ENCODE data around the gene C12orf75. TPM values are rescaled to one million over a fixed set of nuclear protein-coding genes. Genes with fewer than 3 reads are reported as not detected.

Gene C12orf75
- total and polyA plus RNA-seq, 10 of the 15 experiments (the other 5 are each of a cell fraction or from before 2014, with no cell fraction given), result 40.7 to 411 (median 159) TPM

DNA sequence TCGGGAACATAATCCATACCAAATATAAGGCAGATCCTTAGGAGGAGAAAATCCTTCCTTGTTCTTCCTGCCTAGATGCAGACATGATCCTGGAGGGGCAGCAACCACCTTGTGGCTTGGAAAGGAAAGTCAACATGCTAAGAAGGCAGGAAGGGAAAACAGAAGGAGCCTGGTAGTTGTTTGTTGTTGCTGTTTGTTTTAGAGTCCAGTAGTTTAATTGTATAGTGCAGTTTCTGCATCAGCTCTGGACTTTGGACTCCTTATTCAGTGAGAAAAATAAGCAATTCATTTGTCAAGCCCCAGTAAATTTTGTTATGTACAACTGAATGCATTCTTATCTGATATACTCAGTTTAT, 48.8 kb upstream of the C12orf75 start:
- ChIA-PET CTCF (interaction anchor here (2.5 kb wide), 1 partner anchor 101 kb away, joined by 13 read pairs; no protein-coding TSS in a partner anchor), RAD21 (ENCODE audit: unreplicated experiment) (no interaction called here)
- no peaks in the 10 kb centered on the region for H3K4me1 ChIP-seq (ENCODE audit: control insufficient read depth, insufficient read depth, low read length)

More for the DNA sequence above, 48.8 kb upstream of the C12orf75 start:
- ATAC-seq (no peak), DNase-seq (ENCODE audit: low read depth, low spot score) (no peak), FAIRE-seq (no peak)
- 84% methylated on average over 1 of the region's 1 CpG for WGBS (ENCODE audit: insufficient coverage, insufficient replicate concordance, low lambda C conversion rate, missing lambda C conversion rate)
- no peak overlapping the region for H3K4me2 ChIP-seq (ENCODE audit: control insufficient read depth, insufficient read depth)
- H3K4me3 ChIP-seq, result no peak overlapping the region
- H4K20me1 ChIP-seq (ENCODE audit: control insufficient read depth, insufficient read depth), result no peaks in the 10 kb centered on the region
- H3K79me2 ChIP-seq (ENCODE audit: control insufficient read depth, insufficient read depth, low read length), result no peaks in the 10 kb centered on the region
- H3K9me3 ChIP-seq (replicated peaks; ENCODE audit: control insufficient read depth, insufficient read depth, low read length), result no peaks in the 10 kb centered on the region
- H3K27me3 ChIP-seq (replicated peaks in 1 of 2; ENCODE audit: control insufficient read depth in 2 of 2, insufficient read depth in 2 of 2, low read length in 1 of 2), result no peaks in the 10 kb centered on the region
- H2AFZ ChIP-seq (ENCODE audit: control insufficient read depth, low read depth, low read length), result no peak overlapping the region
- POLR2A ChIA-PET, result no interaction called here
- in situ Hi-C loops (cut with MboI) (loop anchor here (5.0 kb wide), 1 partner anchor 101 kb away; no protein-coding TSS in a partner anchor), intact Hi-C loops (cut with micrococcal nuclease; ENCODE audit: unreplicated experiment) (no loop called here)
- no TSS peak for BruUV-seq (replicated peaks)
- no peaks in the 10 kb centered on the region for H3K36me3 ChIP-seq (ENCODE audit: control insufficient read depth in 2 of 2, insufficient read depth in 2 of 2, low read length in 1 of 2)
- no peak overlapping the region for H3K27ac ChIP-seq (ENCODE audit: control insufficient read depth, insufficient read depth)
- SMC1A ChIA-PET (ENCODE audit: uncharacterized antibody, unreplicated experiment), result interaction anchor here (1.4 kb wide), 1 partner anchor 101 kb away, joined by 3 read pairs; no protein-coding TSS in a partner anchor
- no peak overlapping the region for H3K9ac ChIP-seq (ENCODE audit: control insufficient read depth, insufficient read depth, low read length)
- TF ChIP-seq EED (IDR thresholded peaks at IDR 0.05; ENCODE audit: low read depth) (no peak), HDAC6 (IDR thresholded peaks at IDR 0.05; ENCODE audit: unreplicated experiment) (no peak), TCF7 (IDR thresholded peaks at IDR 0.05; ENCODE audit: borderline replicate concordance) (no peak), NFYB (IDR thresholded peaks at IDR 0.05; ENCODE audit: insufficient read depth, low read depth, low read length) (no peak), ZNF217 (IDR thresholded peaks at IDR 0.05) (no peak), EZH2 (IDR thresholded peaks at IDR 0.05; ENCODE audit: borderline replicate concordance, control insufficient read depth, low read depth, low read length) (no peak), BCL11A (IDR thresholded peaks at IDR 0.05; ENCODE audit: low read depth, low read length) (no peak), SPI1 (IDR thresholded peaks at IDR 0.05; ENCODE audit: borderline replicate concordance, insufficient read depth, low read depth, low read length) (no peak), POLR2AphosphoS5 (IDR thresholded peaks at IDR 0.05; ENCODE audit: low read length) (no peak), CEBPB (IDR thresholded peaks at IDR 0.05; ENCODE audit: borderline replicate concordance in 1 of 2, low read depth in 2 of 2, low read length in 2 of 2) (no peak), MTA3 (IDR thresholded peaks at IDR 0.05; ENCODE audit: borderline replicate concordance, low read length) (no peak), TARDBP (IDR thresholded peaks at IDR 0.05; ENCODE audit: borderline replicate concordance) (no peak), SUPT20H (IDR thresholded peaks at IDR 0.05; ENCODE audit: borderline replicate concordance, control insufficient read depth, low read depth, low read length) (no peak), RB1 (IDR thresholded peaks at IDR 0.05; ENCODE audit: borderline replicate concordance) (no peak)
- TF ChIP-seq, protein P1, sequence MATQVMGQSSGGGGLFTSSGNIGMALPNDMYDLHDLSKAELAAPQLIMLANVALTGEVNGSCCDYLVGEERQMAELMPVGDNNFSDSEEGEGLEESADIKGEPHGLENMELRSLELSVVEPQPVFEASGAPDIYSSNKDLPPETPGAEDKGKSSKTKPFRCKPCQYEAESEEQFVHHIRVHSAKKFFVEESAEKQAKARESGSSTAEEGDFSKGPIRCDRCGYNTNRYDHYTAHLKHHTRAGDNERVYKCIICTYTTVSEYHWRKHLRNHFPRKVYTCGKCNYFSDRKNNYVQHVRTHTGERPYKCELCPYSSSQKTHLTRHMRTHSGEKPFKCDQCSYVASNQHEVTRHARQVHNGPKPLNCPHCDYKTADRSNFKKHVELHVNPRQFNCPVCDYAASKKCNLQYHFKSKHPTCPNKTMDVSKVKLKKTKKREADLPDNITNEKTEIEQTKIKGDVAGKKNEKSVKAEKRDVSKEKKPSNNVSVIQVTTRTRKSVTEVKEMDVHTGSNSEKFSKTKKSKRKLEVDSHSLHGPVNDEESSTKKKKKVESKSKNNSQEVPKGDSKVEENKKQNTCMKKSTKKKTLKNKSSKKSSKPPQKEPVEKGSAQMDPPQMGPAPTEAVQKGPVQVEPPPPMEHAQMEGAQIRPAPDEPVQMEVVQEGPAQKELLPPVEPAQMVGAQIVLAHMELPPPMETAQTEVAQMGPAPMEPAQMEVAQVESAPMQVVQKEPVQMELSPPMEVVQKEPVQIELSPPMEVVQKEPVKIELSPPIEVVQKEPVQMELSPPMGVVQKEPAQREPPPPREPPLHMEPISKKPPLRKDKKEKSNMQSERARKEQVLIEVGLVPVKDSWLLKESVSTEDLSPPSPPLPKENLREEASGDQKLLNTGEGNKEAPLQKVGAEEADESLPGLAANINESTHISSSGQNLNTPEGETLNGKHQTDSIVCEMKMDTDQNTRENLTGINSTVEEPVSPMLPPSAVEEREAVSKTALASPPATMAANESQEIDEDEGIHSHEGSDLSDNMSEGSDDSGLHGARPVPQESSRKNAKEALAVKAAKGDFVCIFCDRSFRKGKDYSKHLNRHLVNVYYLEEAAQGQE (IDR thresholded peaks at IDR 0.05; ENCODE audit: low read depth, low read length), result no peak
